DMS79 (cell line): ENCODE measurements around the gene XAB2.

Experiments used
- DNase-seq: peaks from one replicate; lab custom pipeline; 2025; lab: John Stamatoyannopoulos, UW

The XAB2 gene

GRCh38 chr19:7629347-7630054, at the start of gene XAB2, which contains the start of gene PET100:
Gene XAB2 (minus strand): TSS chr19:7629545. CDS start chr19:7629527, 18 bp downstream.
Gene PET100 (plus strand): TSS chr19:7629793. CDS start chr19:7629834, 41 bp downstream.
- DNase-seq = peak; percentile 97

GRCh38 chr19:7677669-7678311, 48.4 kb upstream of the XAB2 start:
- DNase-seq = no peak

- no peak for DNase-seq
Observed at GRCh38 chr19:7676854-7677253, 47.5 kb upstream of the XAB2 start, which contains the start of gene MCEMP1. Gene MCEMP1 (plus strand): TSS chr19:7677090. CDS start chr19:7677121, 31 bp downstream.

GRCh38 chr19:7676376-7676775, 47.0 kb upstream of the XAB2 start:
- DNase-seq = no peak

GRCh38 chr19:7674010-7675005, 45.0 kb upstream of the XAB2 start:
- no peak for DNase-seq

- DNase-seq = no peak
Observed at GRCh38 chr19:7672522-7672921, 43.2 kb upstream of the XAB2 start.

- DNase-seq = no peak
Observed at GRCh38 chr19:7670790-7671189, 41.4 kb upstream of the XAB2 start.

- DNase-seq = no peak
Observed at GRCh38 chr19:7670150-7670783, 40.9 kb upstream of the XAB2 start.

- no peak for DNase-seq
Observed at GRCh38 chr19:7669641-7670040, 40.3 kb upstream of the XAB2 start.

GRCh38 chr19:7668842-7669241, 39.5 kb upstream of the XAB2 start, which contains the start of gene RETN:
Gene RETN (plus strand): TSS chr19:7669049. CDS start chr19:7669327, 278 bp downstream.
- DNase-seq = no peak

- DNase-seq = no peak
Observed at GRCh38 chr19:7665076-7665475, 35.7 kb upstream of the XAB2 start.

GRCh38 chr19:7663706-7664105, 34.4 kb upstream of the XAB2 start:
- no peak for DNase-seq

- no peak for DNase-seq
Observed at GRCh38 chr19:7662657-7663056, 33.3 kb upstream of the XAB2 start.

- DNase-seq = no peak
Observed at GRCh38 chr19:7661744-7662538, 32.6 kb upstream of the XAB2 start.

- DNase-seq = peak; percentile 55
Observed at GRCh38 chr19:7658219-7658686, 28.9 kb upstream of the XAB2 start.

- DNase-seq = no peak
Observed at GRCh38 chr19:7657131-7657751, 27.9 kb upstream of the XAB2 start.

GRCh38 chr19:7655581-7655980, 26.2 kb upstream of the XAB2 start:
- no peak for DNase-seq

- DNase-seq = no peak
Observed at GRCh38 chr19:7654401-7654800, 25.1 kb upstream of the XAB2 start.

GRCh38 chr19:7652061-7652641, 22.8 kb upstream of the XAB2 start:
- DNase-seq = peak; percentile 64

- no peak for DNase-seq
Observed at GRCh38 chr19:7650148-7650547, 20.8 kb upstream of the XAB2 start.
